HepG2 (cell line): ENCODE results near the gene NSMCE4A. TPM values are rescaled to one million over a fixed set of nuclear protein-coding genes. Genes with fewer than 3 reads are reported as not detected.

ENCODE experiments used
- ATAC-seq: fragments of 200-7000 bp; cut with Tn5 transposase; 3 replicates; pipeline ENCODE4 v1.9.1; 2020; ENCODE audit warnings: mild to moderate bottlenecking, moderate library complexity
- BruUV-seq: library from RNA; stranded (reverse); fragments of 400-500 nt; replicated peaks from 2 replicates; lab custom pipeline; 2021; lab: Mats Ljungman, UMichigan
- CTCF ChIA-PET: fragments of 300-600 bp; formaldehyde crosslinking; extraction: SDS; loops from one replicate; lab custom pipeline; 2021; ENCODE audit warnings: low total read pairs, inconsistent platforms, low intra/inter-chr PET ratio; lab: Yijun Ruan, JAX
- POLR2A ChIA-PET: fragments of 350-600 bp; sonication (Branson Sonifier 250); formaldehyde crosslinking; loops from one replicate; lab custom pipeline; 2020; ENCODE audit warnings: antibody characterized with exemption, inconsistent platforms; lab: Yijun Ruan, JAX
- DNase-seq: peaks from one replicate; pipeline ENCODE4 v3.0.0-alpha.2; 2015; ENCODE audit warnings: low spot score
- FAIRE-seq: peaks from 3 replicates; lab custom pipeline; 2011; peaks lifted over from hg19 to GRCh38; lab: Jason Lieb, UNC
- H2AFZ ChIP-seq: one replicate; pipeline ENCODE4 v1.6.1; 2011; ENCODE audit warnings: low read length, inconsistent platforms
- H3K27ac ChIP-seq: fragments of 300-600 bp; 3 replicates; pipeline ENCODE4 v1.8.0; 2011; ENCODE audit warnings: mixed run types, mild to moderate bottlenecking, mixed read lengths, low read length, inconsistent platforms; ENCODE audit not compliant: insufficient read depth; ENCODE audit errors: extremely low read length
- H3K27me3 ChIP-seq, 2 experiments: fragments of 200-600 bp in 1 of 2; 2 replicates in 1 of 2; 3 replicates in 1 of 2; pipeline versions ENCODE4 v1.6.0 to v1.8.0; 2011; ENCODE audit warnings: low read length in 2 of 2, mild to moderate bottlenecking in 2 of 2, moderate library complexity in 2 of 2, inconsistent platforms in 1 of 2; ENCODE audit not compliant: insufficient read depth in 2 of 2, control insufficient read depth in 1 of 2
- H3K36me3 ChIP-seq, 2 experiments: fragments of 200-600 bp in 1 of 2; replicated peaks in 1 of 2; 2 replicates in 1 of 2; 3 replicates in 1 of 2; pipeline versions ENCODE4 v1.5.1 to v1.8.0; 2011; ENCODE audit warnings: low read length in 2 of 2, inconsistent platforms in 1 of 2; ENCODE audit not compliant: insufficient read depth in 2 of 2, control insufficient read depth in 1 of 2
- H3K4me1 ChIP-seq: 2 replicates; pipeline ENCODE4 v1.5.1; 2012; ENCODE audit warnings: low read length, inconsistent platforms; ENCODE audit not compliant: insufficient read depth
- H3K4me2 ChIP-seq: 2 replicates; pipeline ENCODE4 v1.6.0; 2011; ENCODE audit warnings: low read depth, low read length, inconsistent platforms
- H3K4me3 ChIP-seq, 3 experiments: fragments of 200-600 bp in 1 of 3; sonication (generic), shearing (Covaris generic) in 1 of 3; replicated peaks in 1 of 3; 2 replicates each; pipeline ENCODE4 v1.5.1; 2011 to 2016; ENCODE audit warnings: low read length in 3 of 3, inconsistent platforms in 2 of 3, low read depth in 2 of 3, mild to moderate bottlenecking in 2 of 3, control low read depth in 1 of 3, mixed read lengths in 1 of 3; ENCODE audit not compliant: insufficient read depth in 1 of 3
- H3K79me2 ChIP-seq: one replicate; pipeline ENCODE4 v1.6.1; 2011; ENCODE audit warnings: low read length, inconsistent platforms; ENCODE audit not compliant: insufficient read depth
- H3K9ac ChIP-seq: 2 replicates; pipeline ENCODE4 v1.6.0; 2011; ENCODE audit warnings: mild to moderate bottlenecking, low read depth, low read length, inconsistent platforms; ENCODE audit not compliant: insufficient read depth
- H3K9me3 ChIP-seq: 2 replicates; pipeline ENCODE4 v1.5.1; 2012; ENCODE audit warnings: mild to moderate bottlenecking, low read length
- H4K20me1 ChIP-seq: 2 replicates; pipeline ENCODE4 v1.6.0; 2011; ENCODE audit warnings: inconsistent platforms, mild to moderate bottlenecking, low read length, moderate library complexity; ENCODE audit not compliant: insufficient read depth
- HNF4A ChIP-seq: sonication (generic); formaldehyde crosslinking; IDR thresholded peaks from 2 replicates; pipeline ENCODE4 v1.4.0; 2020; ENCODE audit warnings: missing genetic modification reagents
- MYC ChIP-seq: sonication (generic); formaldehyde crosslinking; IDR thresholded peaks from 2 replicates; pipeline ENCODE4 v1.9.0; 2021; ENCODE audit warnings: missing genetic modification reagents, borderline replicate concordance
- RCOR2 ChIP-seq: IDR thresholded peaks from 2 replicates; pipeline ENCODE4 v1.6.1; 2016; ENCODE audit warnings: missing biosample characterization, missing genetic modification reagents
- SOX13 ChIP-seq, 3 experiments: fragments of 450-650 bp in 1 of 3; sonication (generic) in 1 of 3; formaldehyde crosslinking in 1 of 3; IDR thresholded peaks in 2 of 3; conservative IDR thresholded peaks in 1 of 3; 2 replicates each; pipeline versions ENCODE4 v1.5.0 to v1.6.1; 2016 to 2020; ENCODE audit warnings: antibody characterized with exemption in 1 of 3, mild to moderate bottlenecking in 1 of 3, missing compliant biosample characterization in 1 of 3, missing genetic modification reagents in 1 of 3, moderate library complexity in 1 of 3
- TP53 ChIP-seq: sonication (generic); formaldehyde crosslinking; conservative IDR thresholded peaks from 2 replicates; pipeline ENCODE4 v1.4.0; 2020; ENCODE audit warnings: missing genetic modification reagents
- ZBTB3 ChIP-seq: sonication (generic); formaldehyde crosslinking; IDR thresholded peaks from 2 replicates; pipeline ENCODE4 v1.4.0; 2020; ENCODE audit warnings: low read depth, mild to moderate bottlenecking, moderate library complexity, missing genetic modification reagents, borderline replicate concordance
- ZNF549 ChIP-seq: sonication (generic); formaldehyde crosslinking; IDR thresholded peaks from 2 replicates; pipeline ENCODE4 v1.5.0; 2020; ENCODE audit warnings: missing genetic modification reagents
- ZNF709 ChIP-seq: sonication (generic); formaldehyde crosslinking; IDR thresholded peaks from 2 replicates; pipeline ENCODE4 v1.5.0; 2020; ENCODE audit warnings: mild to moderate bottlenecking, missing genetic modification reagents
- ZNF792 ChIP-seq: IDR thresholded peaks from 2 replicates; pipeline ENCODE4 v1.6.1; 2016
- WGBS: methylation state at CpG from one replicate; pipeline ENCODE4 v1.1.6; 2017; ENCODE audit warnings: low lambda C conversion rate; 5-methylcytosine and 5-hydroxymethylcytosine counted together
- in situ Hi-C: cut with HindIII; loops from 2 replicates; pipeline ENCODE4 v1.10.0; 2017; ENCODE audit warnings: low pct_unique_long_range_greater_than_20kb; ENCODE audit not compliant: extremely low pct_ligation_motif_present
- intact Hi-C: fragments of 100-400 bp; cut with micrococcal nuclease; formaldehyde crosslinking; loops from one replicate; pipeline ENCODE4 v1.10.0; 2022; ENCODE audit not compliant: unreplicated experiment
- polyA plus RNA-seq, 8 experiments: library from polyadenylated mRNA; depleted of rRNA in 3 of 8; stranded (reverse) in 7 of 8; unstranded in 1 of 8; fragments of >200 nt; fragmentation: Illumina TruSeq in 4 of 8; extraction: Trizol in 4 of 8; gene quantifications; 2 replicates each; pipeline versions ENCODE4 v1.2.1 to v1.2.3, GENCODE V29; 2011 to 2016; ENCODE audit warnings: low read depth in 4 of 8, missing spikeins in 1 of 8, mixed read lengths in 1 of 8; ENCODE audit not compliant: insufficient read depth in 1 of 8
- total RNA-seq, 5 experiments: library from RNA; depleted of rRNA; stranded (reverse); fragments of >200 nt; fragmentation: Illumina TruSeq; extraction: Trizol; gene quantifications; 2 replicates each; pipeline ENCODE4 v1.2.3, GENCODE V29; 2016; ENCODE audit warnings: low read depth in 1 of 5
- TF ChIP-seq, protein P1 (sequence below): sonication (generic); formaldehyde crosslinking; IDR thresholded peaks from 2 replicates; pipeline ENCODE4 v1.4.0; 2020; ENCODE audit warnings: missing genetic modification reagents, mild to moderate bottlenecking, borderline replicate concordance
- TF ChIP-seq, protein P2 (sequence below): sonication (generic); formaldehyde crosslinking; IDR thresholded peaks from 2 replicates; pipeline ENCODE4 v1.4.0; 2020; ENCODE audit warnings: low read depth, missing genetic modification reagents
- TF ChIP-seq, protein P3 (sequence below): IDR thresholded peaks from 2 replicates; pipeline ENCODE4 v1.6.1; 2016
- TF ChIP-seq, protein P4 (sequence below): sonication (generic); formaldehyde crosslinking; conservative IDR thresholded peaks from 2 replicates; pipeline ENCODE4 v1.4.0; 2020; ENCODE audit warnings: mild to moderate bottlenecking, missing genetic modification reagents, moderate library complexity

NSMCE4A gene
- total and polyA plus RNA-seq, 2 of the 13 experiments (the other 11 are each of a cell fraction or from before 2014, with no cell fraction given): 61.1 to 91.6 TPM

DNA sequence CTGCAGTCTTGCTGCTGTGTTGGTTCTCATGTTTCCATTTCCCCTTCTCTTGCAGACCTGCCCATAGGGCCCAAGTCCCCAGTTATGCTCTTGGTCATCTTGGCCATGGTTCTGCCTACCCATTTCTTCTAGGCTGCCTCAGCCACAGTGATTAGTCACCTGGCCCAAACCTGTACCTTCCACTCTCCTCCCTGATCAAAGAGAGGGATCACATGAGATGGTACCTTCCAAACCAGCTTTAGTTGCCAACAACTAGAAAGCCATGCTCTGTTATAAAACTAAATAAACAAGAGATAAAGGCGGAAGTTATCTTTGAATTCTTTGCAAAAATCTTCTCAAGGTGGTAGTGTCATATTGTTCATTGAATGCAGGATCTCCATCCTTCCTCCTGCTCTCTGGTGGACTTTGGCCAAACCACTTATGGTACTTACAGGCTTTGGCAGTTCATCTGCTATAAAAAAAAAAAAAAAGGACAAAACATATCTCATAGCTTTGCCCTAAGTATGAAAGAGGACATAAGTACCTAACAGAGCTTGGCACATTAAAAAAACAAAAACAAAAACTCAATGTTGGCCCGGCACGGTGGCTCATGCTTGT lies 39.7 kb upstream of the NSMCE4A start:
- in situ Hi-C loops (no loop called here), intact Hi-C loops (no loop called here)
- Histone ChIP-seq H3K4me2 (peak overlapping the region; percentile 37), H3K9me3 (no peaks in the 10 kb centered on the region), H3K4me3 (no peak overlapping the region), H3K27ac (no peak overlapping the region), H3K36me3 (no peaks in the 10 kb centered on the region), H3K27me3 (peaks cover 0 to 14% of the 10 kb centered on the region in 2 experiments; a peak in 1 of 5 replicates), H3K79me2 (no peaks in the 10 kb centered on the region), H4K20me1 (no peaks in the 10 kb centered on the region), H3K4me1 (peaks cover 49% of the 10 kb centered on the region), H3K9ac (no peak overlapping the region), H2AFZ (no peak overlapping the region)
- no peak for FAIRE-seq
- ChIA-PET POLR2A (interaction anchor here (1.2 kb wide), 1 partner anchor 48 kb away, joined by 3 read pairs; no protein-coding TSS in a partner anchor), CTCF (no interaction called here)
- DNase-seq: peak; percentile 55
- ATAC-seq: no peak
- BruUV-seq: no TSS peak
- 22% methylated on average over 3 of the region's 3 CpGs for WGBS
- no peak for TF ChIP-seq ZNF549 (CRISPR knock-in tag)
- TF ChIP-seq, protein P1, sequence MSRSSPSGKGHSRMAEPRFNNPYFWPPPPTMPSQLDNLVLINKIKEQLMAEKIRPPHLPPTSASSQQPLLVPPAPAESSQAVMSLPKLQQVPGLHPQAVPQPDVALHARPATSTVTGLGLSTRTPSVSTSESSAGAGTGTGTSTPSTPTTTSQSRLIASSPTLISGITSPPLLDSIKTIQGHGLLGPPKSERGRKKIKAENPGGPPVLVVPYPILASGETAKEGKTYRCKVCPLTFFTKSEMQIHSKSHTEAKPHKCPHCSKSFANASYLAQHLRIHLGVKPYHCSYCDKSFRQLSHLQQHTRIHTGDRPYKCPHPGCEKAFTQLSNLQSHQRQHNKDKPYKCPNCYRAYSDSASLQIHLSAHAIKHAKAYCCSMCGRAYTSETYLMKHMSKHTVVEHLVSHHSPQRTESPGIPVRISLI: peak; percentile 43; the same call in 1 of the 2 replicates
- TF ChIP-seq SOX13 (IDR thresholded peaks at IDR 0.05): no peak
- 0 out of 4 replicates have a peak, but pooled peaks of 1 of the 2 experiments have one; percentile 12 for TF ChIP-seq SOX13 (CRISPR knock-in tag; conservative IDR thresholded peaks at IDR 0.05 in 1 of 2, IDR thresholded peaks at IDR 0.05 in 1 of 2)
- 0 out of 2 replicates have a peak, but pooled peaks have one; percentile 9 for TF ChIP-seq MYC
- no peak for TF ChIP-seq ZNF792 (CRISPR knock-in tag)
- TF ChIP-seq ZBTB3 (CRISPR knock-in tag): no peak
- TF ChIP-seq, protein P2, sequence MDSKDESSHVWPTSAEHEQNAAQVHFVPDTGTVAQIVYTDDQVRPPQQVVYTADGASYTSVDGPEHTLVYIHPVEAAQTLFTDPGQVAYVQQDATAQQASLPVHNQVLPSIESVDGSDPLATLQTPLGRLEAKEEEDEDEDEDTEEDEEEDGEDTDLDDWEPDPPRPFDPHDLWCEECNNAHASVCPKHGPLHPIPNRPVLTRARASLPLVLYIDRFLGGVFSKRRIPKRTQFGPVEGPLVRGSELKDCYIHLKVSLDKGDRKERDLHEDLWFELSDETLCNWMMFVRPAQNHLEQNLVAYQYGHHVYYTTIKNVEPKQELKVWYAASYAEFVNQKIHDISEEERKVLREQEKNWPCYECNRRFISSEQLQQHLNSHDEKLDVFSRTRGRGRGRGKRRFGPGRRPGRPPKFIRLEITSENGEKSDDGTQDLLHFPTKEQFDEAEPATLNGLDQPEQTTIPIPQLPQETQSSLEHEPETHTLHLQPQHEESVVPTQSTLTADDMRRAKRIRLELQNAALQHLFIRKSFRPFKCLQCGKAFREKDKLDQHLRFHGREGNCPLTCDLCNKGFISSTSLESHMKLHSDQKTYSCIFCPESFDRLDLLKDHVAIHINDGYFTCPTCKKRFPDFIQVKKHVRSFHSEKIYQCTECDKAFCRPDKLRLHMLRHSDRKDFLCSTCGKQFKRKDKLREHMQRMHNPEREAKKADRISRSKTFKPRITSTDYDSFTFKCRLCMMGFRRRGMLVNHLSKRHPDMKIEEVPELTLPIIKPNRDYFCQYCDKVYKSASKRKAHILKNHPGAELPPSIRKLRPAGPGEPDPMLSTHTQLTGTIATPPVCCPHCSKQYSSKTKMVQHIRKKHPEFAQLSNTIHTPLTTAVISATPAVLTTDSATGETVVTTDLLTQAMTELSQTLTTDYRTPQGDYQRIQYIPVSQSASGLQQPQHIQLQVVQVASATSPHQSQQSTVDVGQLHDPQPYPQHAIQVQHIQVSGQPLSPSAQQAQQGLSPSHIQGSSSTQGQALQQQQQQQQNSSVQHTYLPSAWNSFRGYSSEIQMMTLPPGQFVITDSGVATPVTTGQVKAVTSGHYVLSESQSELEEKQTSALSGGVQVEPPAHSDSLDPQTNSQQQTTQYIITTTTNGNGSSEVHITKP: peak; percentile 66; the same call in 1 of the 2 replicates
- TF ChIP-seq ZNF709: no peak
- no peak for TF ChIP-seq TP53 (CRISPR knock-in tag)
- TF ChIP-seq HNF4A (CRISPR knock-in tag): peak; percentile 28; the same call in 1 of the 2 replicates
- TF ChIP-seq, protein P3, sequence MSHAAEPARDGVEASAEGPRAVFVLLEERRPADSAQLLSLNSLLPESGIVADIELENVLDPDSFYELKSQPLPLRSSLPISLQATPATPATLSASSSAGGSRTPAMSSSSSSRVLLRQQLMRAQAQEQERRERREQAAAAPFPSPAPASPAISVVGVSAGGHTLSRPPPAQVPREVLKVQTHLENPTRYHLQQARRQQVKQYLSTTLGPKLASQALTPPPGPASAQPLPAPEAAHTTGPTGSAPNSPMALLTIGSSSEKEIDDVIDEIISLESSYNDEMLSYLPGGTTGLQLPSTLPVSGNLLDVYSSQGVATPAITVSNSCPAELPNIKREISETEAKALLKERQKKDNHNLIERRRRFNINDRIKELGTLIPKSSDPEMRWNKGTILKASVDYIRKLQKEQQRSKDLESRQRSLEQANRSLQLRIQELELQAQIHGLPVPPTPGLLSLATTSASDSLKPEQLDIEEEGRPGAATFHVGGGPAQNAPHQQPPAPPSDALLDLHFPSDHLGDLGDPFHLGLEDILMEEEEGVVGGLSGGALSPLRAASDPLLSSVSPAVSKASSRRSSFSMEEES (CRISPR knock-in tag): no peak
- TF ChIP-seq, protein P4, sequence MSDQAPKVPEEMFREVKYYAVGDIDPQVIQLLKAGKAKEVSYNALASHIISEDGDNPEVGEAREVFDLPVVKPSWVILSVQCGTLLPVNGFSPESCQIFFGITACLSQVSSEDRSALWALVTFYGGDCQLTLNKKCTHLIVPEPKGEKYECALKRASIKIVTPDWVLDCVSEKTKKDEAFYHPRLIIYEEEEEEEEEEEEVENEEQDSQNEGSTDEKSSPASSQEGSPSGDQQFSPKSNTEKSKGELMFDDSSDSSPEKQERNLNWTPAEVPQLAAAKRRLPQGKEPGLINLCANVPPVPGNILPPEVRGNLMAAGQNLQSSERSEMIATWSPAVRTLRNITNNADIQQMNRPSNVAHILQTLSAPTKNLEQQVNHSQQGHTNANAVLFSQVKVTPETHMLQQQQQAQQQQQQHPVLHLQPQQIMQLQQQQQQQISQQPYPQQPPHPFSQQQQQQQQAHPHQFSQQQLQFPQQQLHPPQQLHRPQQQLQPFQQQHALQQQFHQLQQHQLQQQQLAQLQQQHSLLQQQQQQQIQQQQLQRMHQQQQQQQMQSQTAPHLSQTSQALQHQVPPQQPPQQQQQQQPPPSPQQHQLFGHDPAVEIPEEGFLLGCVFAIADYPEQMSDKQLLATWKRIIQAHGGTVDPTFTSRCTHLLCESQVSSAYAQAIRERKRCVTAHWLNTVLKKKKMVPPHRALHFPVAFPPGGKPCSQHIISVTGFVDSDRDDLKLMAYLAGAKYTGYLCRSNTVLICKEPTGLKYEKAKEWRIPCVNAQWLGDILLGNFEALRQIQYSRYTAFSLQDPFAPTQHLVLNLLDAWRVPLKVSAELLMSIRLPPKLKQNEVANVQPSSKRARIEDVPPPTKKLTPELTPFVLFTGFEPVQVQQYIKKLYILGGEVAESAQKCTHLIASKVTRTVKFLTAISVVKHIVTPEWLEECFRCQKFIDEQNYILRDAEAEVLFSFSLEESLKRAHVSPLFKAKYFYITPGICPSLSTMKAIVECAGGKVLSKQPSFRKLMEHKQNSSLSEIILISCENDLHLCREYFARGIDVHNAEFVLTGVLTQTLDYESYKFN: peak; percentile 37; the same call in 1 of the 2 replicates
- 0 out of 2 replicates have a peak, but pooled peaks have one; percentile 33 for TF ChIP-seq RCOR2 (CRISPR knock-in tag)
